Neural progenitor cell (in vitro differentiated cells): ENCODE results near the gene GNB1. TPM values are rescaled to one million over a fixed set of nuclear protein-coding genes. Genes with fewer than 3 reads are reported as not detected.

Source experiments
- DNase-seq: peaks from one replicate; pipeline ENCODE4 v3.0.0-alpha.2; 2016; ENCODE audit warnings: low spot score
- H2AFZ ChIP-seq: fragments of 200-600 bp; sonication (generic); replicated peaks from 2 replicates; pipeline ENCODE4 v1.6.1; 2016; ENCODE audit warnings: antibody characterized with exemption
- H3F3A ChIP-seq: fragments of 200-600 bp; sonication (generic); 2 replicates; pipeline ENCODE4 v1.6.1; 2016; ENCODE audit warnings: antibody characterized with exemption, low read depth
- H3K27ac ChIP-seq: fragments of 200-600 bp; sonication (generic); 2 replicates; pipeline ENCODE4 v1.5.1; 2016; ENCODE audit warnings: mild to moderate bottlenecking
- H3K27me3 ChIP-seq: fragments of 200-600 bp; sonication (generic); 2 replicates; pipeline ENCODE4 v1.6.1; 2016; ENCODE audit warnings: mild to moderate bottlenecking, moderate library complexity
- H3K36me3 ChIP-seq: fragments of 200-600 bp; sonication (generic); 2 replicates; pipeline ENCODE4 v1.5.1; 2016
- H3K4me1 ChIP-seq: fragments of 200-600 bp; sonication (generic); 2 replicates; pipeline ENCODE4 v1.6.1; 2016; ENCODE audit warnings: mixed run types
- H3K4me2 ChIP-seq: fragments of 200-600 bp; sonication (generic); 2 replicates; pipeline ENCODE4 v1.6.1; 2016
- H3K4me3 ChIP-seq: fragments of 200-600 bp; sonication (generic); 2 replicates; pipeline ENCODE4 v1.5.1; 2016
- H3K79me2 ChIP-seq: fragments of 200-600 bp; sonication (generic); 2 replicates; pipeline ENCODE4 v1.6.1; 2016; ENCODE audit warnings: low read depth
- H3K9ac ChIP-seq: fragments of 200-600 bp; sonication (generic); 2 replicates; pipeline ENCODE4 v1.6.1; 2016
- H3K9me3 ChIP-seq: fragments of 200-600 bp; sonication (generic); 2 replicates; pipeline ENCODE4 v1.5.1; 2016; ENCODE audit warnings: low read depth
- H4K20me1 ChIP-seq: fragments of 200-600 bp; sonication (generic); 2 replicates; pipeline ENCODE4 v1.6.1; 2016; ENCODE audit warnings: low read depth
- H3K27ac Mint-ChIP-seq: 3 replicates; pipeline ENCODE4 v1.8.0; 2021; ENCODE audit warnings: mixed read lengths
- H3K27me3 Mint-ChIP-seq: 2 replicates; pipeline ENCODE4 v1.8.0; 2022; ENCODE audit warnings: low read depth, mild to moderate bottlenecking, inconsistent platforms, moderate library complexity, mixed read lengths; ENCODE audit not compliant: insufficient read depth
- H3K36me3 Mint-ChIP-seq: 3 replicates; pipeline ENCODE4 v1.8.0; 2021; ENCODE audit warnings: mixed read lengths
- H3K4me1 Mint-ChIP-seq: 3 replicates; pipeline ENCODE4 v1.8.0; 2021; ENCODE audit warnings: mixed read lengths
- H3K4me3 Mint-ChIP-seq: 3 replicates; pipeline ENCODE4 v1.8.0; 2021; ENCODE audit warnings: mild to moderate bottlenecking, moderate library complexity, mixed read lengths
- H3K9me3 Mint-ChIP-seq: 3 replicates; pipeline ENCODE4 v1.8.0; 2020; ENCODE audit warnings: mixed read lengths
- EZH2 ChIP-seq: fragments of 200-600 bp; sonication (generic); IDR thresholded peaks from 2 replicates; pipeline ENCODE4 v1.6.1; 2017; ENCODE audit warnings: antibody characterized with exemption, mild to moderate bottlenecking, moderate library complexity
- EZH2phosphoT487 ChIP-seq: fragments of 200-600 bp; sonication (generic); IDR thresholded peaks from 2 replicates; pipeline ENCODE4 v1.6.1; 2017; ENCODE audit warnings: antibody characterized with exemption
- total RNA-seq: library from RNA; depleted of rRNA; stranded (reverse); fragments of >200 nt; gene quantifications from 2 replicates; pipeline ENCODE4 v1.2.3, GENCODE V29; 2015; ENCODE audit warnings: low replicate concordance
- TF ChIP-seq, protein P1 (sequence below): fragments of 200-600 bp; sonication (generic); IDR thresholded peaks from 2 replicates; pipeline ENCODE4 v1.5.1; 2017; ENCODE audit warnings: antibody characterized with exemption, mild to moderate bottlenecking

The GNB1 gene
- total RNA-seq, 1 donor from 2014 or later = 175 TPM

DNA sequence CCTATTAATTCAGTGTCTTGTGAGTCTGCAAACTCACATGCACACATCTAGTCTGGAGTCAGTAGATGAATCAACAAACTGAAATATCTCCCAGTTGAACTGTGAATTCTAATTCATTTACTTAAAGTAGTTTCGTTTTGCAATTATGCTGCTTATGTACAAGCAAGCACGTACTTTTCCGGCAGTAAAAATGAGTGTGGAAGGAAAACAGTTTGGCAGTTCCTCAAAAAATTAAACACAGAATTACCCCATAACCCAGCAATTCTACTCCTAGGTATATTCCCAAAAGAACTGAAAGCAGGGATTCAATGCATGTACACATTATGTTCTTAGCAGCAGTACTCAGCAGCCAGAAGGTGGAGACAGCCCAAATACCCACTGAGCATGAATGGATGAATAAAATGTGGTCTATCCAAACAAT lies 49.3 kb downstream of the GNB1 start:
- H3K36me3 Mint-ChIP-seq = peaks cover 23% of the 10 kb centered on the region
- no peak overlapping the region for H2AFZ ChIP-seq
- H3F3A ChIP-seq = peaks cover 32% of the 10 kb centered on the region
- no peak overlapping the region for H3K4me3 ChIP-seq
- H3K27ac Mint-ChIP-seq = no peak overlapping the region
- H3K9ac ChIP-seq = no peak overlapping the region
- DNase-seq = no peak
- TF ChIP-seq EZH2 (no peak), EZH2phosphoT487 (no peak)
- TF ChIP-seq, protein P1, sequence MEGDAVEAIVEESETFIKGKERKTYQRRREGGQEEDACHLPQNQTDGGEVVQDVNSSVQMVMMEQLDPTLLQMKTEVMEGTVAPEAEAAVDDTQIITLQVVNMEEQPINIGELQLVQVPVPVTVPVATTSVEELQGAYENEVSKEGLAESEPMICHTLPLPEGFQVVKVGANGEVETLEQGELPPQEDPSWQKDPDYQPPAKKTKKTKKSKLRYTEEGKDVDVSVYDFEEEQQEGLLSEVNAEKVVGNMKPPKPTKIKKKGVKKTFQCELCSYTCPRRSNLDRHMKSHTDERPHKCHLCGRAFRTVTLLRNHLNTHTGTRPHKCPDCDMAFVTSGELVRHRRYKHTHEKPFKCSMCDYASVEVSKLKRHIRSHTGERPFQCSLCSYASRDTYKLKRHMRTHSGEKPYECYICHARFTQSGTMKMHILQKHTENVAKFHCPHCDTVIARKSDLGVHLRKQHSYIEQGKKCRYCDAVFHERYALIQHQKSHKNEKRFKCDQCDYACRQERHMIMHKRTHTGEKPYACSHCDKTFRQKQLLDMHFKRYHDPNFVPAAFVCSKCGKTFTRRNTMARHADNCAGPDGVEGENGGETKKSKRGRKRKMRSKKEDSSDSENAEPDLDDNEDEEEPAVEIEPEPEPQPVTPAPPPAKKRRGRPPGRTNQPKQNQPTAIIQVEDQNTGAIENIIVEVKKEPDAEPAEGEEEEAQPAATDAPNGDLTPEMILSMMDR = no peak
- no peak overlapping the region for H3K4me2 ChIP-seq
- peak overlapping the region; percentile 53 for H3K27ac ChIP-seq
- H3K79me2 ChIP-seq = peaks cover 100% of the 10 kb centered on the region
- no peaks in the 10 kb centered on the region for H3K27me3 ChIP-seq
- no peaks in the 10 kb centered on the region for H3K4me1 ChIP-seq
- peaks cover 3% of the 10 kb centered on the region for H3K27me3 Mint-ChIP-seq
- H3K4me3 Mint-ChIP-seq = no peak overlapping the region
- peaks cover 3% of the 10 kb centered on the region for H3K36me3 ChIP-seq
- peaks cover 83% of the 10 kb centered on the region for H4K20me1 ChIP-seq
- no peaks in the 10 kb centered on the region for H3K9me3 Mint-ChIP-seq
- peaks cover 27% of the 10 kb centered on the region for H3K4me1 Mint-ChIP-seq
- H3K9me3 ChIP-seq = no peaks in the 10 kb centered on the region

DNA sequence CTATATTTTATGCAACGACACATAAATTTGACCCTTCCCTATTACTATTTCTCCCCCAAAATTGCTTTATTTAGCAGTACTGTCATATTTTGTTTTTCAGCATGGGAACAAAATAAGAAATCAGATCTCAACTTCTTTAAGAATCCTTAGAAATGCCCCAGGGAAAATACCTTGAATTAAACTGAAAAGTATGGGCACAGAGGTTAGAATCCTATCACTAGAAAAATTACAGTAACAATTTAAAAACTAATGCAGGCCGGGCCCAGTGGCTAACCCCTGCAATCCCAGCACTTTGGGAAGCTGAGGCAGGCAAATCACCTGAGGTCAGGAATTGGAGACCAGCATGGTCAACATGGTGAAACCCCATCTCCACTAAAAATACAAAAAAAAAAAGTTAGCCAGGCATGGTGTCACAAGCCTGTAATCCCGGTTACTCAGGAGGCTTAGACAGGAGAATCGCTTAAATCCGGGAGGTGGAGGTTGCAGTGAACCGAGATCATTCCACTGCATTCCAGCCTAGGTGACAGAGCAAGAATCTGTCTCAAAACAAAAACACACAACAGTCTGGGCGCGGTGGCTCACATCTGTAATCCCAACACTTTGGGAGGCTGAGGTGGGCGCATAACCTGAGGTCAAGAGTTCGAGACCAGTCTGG lies 51.4 kb downstream of the GNB1 start:
- H3K4me1 Mint-ChIP-seq = peaks cover 23% of the 10 kb centered on the region
- H3K27me3 Mint-ChIP-seq = peaks cover 3% of the 10 kb centered on the region
- peaks cover 3% of the 10 kb centered on the region for H3K36me3 ChIP-seq
- TF ChIP-seq, protein P1 = no peak
- TF ChIP-seq EZH2 (no peak), EZH2phosphoT487 (no peak)
- no peak overlapping the region for H3K27ac Mint-ChIP-seq
- H3K4me3 Mint-ChIP-seq = no peak overlapping the region
- no peaks in the 10 kb centered on the region for H3K9me3 ChIP-seq
- peaks cover 83% of the 10 kb centered on the region for H4K20me1 ChIP-seq
- H3K4me1 ChIP-seq = peaks cover 7% of the 10 kb centered on the region
- peaks cover 40% of the 10 kb centered on the region for H3F3A ChIP-seq
- H3K4me2 ChIP-seq = no peak overlapping the region
- H3K27ac ChIP-seq = no peak overlapping the region
- H3K36me3 Mint-ChIP-seq = peaks cover 18% of the 10 kb centered on the region
- H3K79me2 ChIP-seq = peaks cover 100% of the 10 kb centered on the region
- H3K9me3 Mint-ChIP-seq = no peaks in the 10 kb centered on the region
- no peak overlapping the region for H2AFZ ChIP-seq
- H3K27me3 ChIP-seq = no peaks in the 10 kb centered on the region
- no peak overlapping the region for H3K4me3 ChIP-seq
- no peak for DNase-seq
- no peak overlapping the region for H3K9ac ChIP-seq

DNA sequence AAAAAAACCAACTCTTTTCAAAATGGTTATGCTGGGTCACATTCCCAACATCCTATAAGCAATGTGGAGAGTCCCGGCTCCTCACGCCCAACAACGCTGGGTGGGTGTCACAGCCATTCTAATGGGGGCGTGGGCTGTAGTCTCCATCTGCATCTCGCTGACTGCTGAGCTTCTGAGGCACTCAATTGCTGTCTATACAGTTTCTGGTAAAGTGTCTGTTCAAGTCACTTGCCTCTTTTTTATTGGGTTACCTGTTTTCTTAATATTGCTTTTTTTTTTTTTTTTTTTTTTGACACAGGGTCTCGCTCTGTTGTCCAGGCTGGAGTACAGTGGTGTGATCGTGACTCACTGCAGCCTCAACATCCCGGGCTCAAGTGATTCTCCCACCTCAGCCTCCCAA lies 54.8 kb downstream of the GNB1 start:
- peaks cover 100% of the 10 kb centered on the region for H3K79me2 ChIP-seq

More for the DNA sequence above, 54.8 kb downstream of the GNB1 start:
- no peaks in the 10 kb centered on the region for H3K9me3 ChIP-seq
- peaks cover 3% of the 10 kb centered on the region for H3K36me3 ChIP-seq
- no peaks in the 10 kb centered on the region for H3K9me3 Mint-ChIP-seq
- peaks cover 32% of the 10 kb centered on the region for H3K4me1 Mint-ChIP-seq
- H3K27ac Mint-ChIP-seq = no peak overlapping the region
- peaks cover 3% of the 10 kb centered on the region for H3K27me3 Mint-ChIP-seq
- H3K4me1 ChIP-seq = peaks cover 19% of the 10 kb centered on the region
- no peak for TF ChIP-seq EZH2phosphoT487
- TF ChIP-seq EZH2 = no peak
- TF ChIP-seq, protein P1 = no peak
- no peak overlapping the region for H2AFZ ChIP-seq
- H3K36me3 Mint-ChIP-seq = peaks cover 30% of the 10 kb centered on the region
- no peak for DNase-seq
- H3K27ac ChIP-seq = no peak overlapping the region
- peaks cover 46% of the 10 kb centered on the region for H3F3A ChIP-seq
- no peak overlapping the region for H3K4me3 ChIP-seq
- H3K4me2 ChIP-seq = no peak overlapping the region
- H3K4me3 Mint-ChIP-seq = no peak overlapping the region
- no peak overlapping the region for H3K9ac ChIP-seq
- H3K27me3 ChIP-seq = no peaks in the 10 kb centered on the region
- H4K20me1 ChIP-seq = peaks cover 83% of the 10 kb centered on the region
